Mesothelial cell of epicardium (in vitro differentiated cells): ENCODE results near the gene RCL1. TPM values are rescaled to one million over a fixed set of nuclear protein-coding genes. Genes with fewer than 3 reads are reported as not detected.
A peak's percentile ranks its signal among the peaks of the same experiment; 100 is the strongest.
"Not testable (repeated sequence)": the region's sequence is repeated elsewhere in the genome, so short reads cannot be mapped to it uniquely, and the experiment has no call there.

ENCODE experiments used
- DNase-seq, 2 experiments: peaks; one replicate each; pipeline ENCODE4 v3.0.0; 2021; ENCODE audit warnings: low spot score in 2 of 2; ENCODE audit not compliant: unreplicated experiment in 2 of 2
- H3K27ac Mint-ChIP-seq: 2 replicates; pipeline ENCODE4 v1.8.0; 2021; ENCODE audit warnings: mixed read lengths
- H3K27me3 Mint-ChIP-seq: 2 replicates; pipeline ENCODE4 v1.8.0; 2021; ENCODE audit warnings: low read depth, mixed read lengths
- H3K36me3 Mint-ChIP-seq: 2 replicates; pipeline ENCODE4 v1.8.0; 2021; ENCODE audit warnings: mixed read lengths
- H3K4me1 Mint-ChIP-seq: 2 replicates; pipeline ENCODE4 v1.8.0; 2021; ENCODE audit warnings: mixed read lengths
- H3K4me3 Mint-ChIP-seq: 2 replicates; pipeline ENCODE4 v1.8.0; 2021; ENCODE audit warnings: mild to moderate bottlenecking, moderate library complexity, mixed read lengths
- H3K9me3 Mint-ChIP-seq: 2 replicates; pipeline ENCODE4 v1.8.0; 2021; ENCODE audit warnings: mixed read lengths
- total RNA-seq: library from RNA; stranded (reverse); gene quantifications from 3 replicates; pipeline ENCODE4 v1.2.1, GENCODE V29; 2021
- TF ChIP-seq, protein P1 (sequence below): fragments of 200-600 bp; sonication (generic); IDR thresholded peaks from one replicate; pipeline ENCODE4 v1.5.0; 2021; ENCODE audit warnings: antibody characterized with exemption; ENCODE audit not compliant: unreplicated experiment

The RCL1 gene
- total RNA-seq, 1 donor from 2014 or later, result 21.2 TPM

DNA sequence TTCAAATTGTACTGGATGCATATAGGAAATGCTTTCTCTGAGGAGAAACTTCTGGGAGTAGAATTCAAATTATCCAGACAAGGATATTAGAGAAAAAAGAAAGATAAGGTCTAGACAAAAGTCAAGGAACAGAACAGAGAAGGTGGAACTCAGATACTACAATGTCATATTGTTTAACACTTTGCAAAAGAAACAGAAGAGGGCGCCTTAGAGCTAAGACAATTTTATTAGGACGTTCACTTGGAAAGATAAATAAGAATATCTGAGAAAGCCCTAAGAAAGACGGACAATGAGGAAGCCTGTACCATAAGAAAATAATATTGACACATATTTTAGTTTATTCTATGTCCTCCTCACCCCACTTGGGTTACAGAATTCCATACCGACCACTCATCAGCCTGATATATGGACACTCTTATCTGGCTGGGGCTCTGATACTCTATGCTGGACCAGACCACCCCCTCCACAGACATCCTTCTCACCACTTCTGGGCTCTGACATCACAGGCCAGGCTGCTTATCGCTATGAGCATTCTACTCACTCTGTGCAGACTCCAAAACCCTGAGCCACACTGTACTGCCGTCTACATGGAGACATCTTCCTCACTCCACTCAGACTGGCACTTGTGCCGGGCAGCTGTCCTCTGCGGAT, 42.6 kb upstream of the RCL1 start:
- Mint-ChIP-seq H3K36me3 (no peaks in the 10 kb centered on the region), H3K27ac (no peak overlapping the region), H3K9me3 (no peaks in the 10 kb centered on the region), H3K4me3 (no peak overlapping the region), H3K4me1 (peaks cover 1% of the 10 kb centered on the region), H3K27me3 (no peaks in the 10 kb centered on the region)
- TF ChIP-seq, protein P1, sequence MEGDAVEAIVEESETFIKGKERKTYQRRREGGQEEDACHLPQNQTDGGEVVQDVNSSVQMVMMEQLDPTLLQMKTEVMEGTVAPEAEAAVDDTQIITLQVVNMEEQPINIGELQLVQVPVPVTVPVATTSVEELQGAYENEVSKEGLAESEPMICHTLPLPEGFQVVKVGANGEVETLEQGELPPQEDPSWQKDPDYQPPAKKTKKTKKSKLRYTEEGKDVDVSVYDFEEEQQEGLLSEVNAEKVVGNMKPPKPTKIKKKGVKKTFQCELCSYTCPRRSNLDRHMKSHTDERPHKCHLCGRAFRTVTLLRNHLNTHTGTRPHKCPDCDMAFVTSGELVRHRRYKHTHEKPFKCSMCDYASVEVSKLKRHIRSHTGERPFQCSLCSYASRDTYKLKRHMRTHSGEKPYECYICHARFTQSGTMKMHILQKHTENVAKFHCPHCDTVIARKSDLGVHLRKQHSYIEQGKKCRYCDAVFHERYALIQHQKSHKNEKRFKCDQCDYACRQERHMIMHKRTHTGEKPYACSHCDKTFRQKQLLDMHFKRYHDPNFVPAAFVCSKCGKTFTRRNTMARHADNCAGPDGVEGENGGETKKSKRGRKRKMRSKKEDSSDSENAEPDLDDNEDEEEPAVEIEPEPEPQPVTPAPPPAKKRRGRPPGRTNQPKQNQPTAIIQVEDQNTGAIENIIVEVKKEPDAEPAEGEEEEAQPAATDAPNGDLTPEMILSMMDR, result peak; percentile 40
- DNase-seq, result no peak

DNA sequence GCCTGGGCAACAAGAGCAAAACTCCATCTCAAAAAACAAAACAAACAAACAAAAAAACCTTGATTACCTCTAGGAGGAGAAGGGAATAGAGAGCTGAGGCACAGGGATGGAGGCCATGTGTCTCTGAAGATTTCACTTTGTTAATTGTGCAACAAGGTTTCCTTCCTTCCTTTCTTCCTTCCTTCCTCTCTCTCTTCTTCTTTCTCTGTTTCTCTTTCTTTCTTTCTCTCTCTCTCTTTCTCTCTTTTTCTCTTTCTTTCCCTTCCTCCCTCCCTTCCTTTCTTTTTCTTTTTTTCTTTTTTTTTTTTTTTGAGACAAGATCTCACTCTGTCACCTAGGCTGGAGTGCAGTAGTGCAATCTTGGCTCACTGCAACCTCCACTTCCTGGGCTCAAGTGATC, 38.2 kb upstream of the RCL1 start:
- H3K9me3 Mint-ChIP-seq, H3K36me3 Mint-ChIP-seq, H3K4me1 Mint-ChIP-seq, H3K27me3 Mint-ChIP-seq, H3K4me3 Mint-ChIP-seq, H3K27ac Mint-ChIP-seq, DNase-seq: not testable (repeated sequence)

DNA sequence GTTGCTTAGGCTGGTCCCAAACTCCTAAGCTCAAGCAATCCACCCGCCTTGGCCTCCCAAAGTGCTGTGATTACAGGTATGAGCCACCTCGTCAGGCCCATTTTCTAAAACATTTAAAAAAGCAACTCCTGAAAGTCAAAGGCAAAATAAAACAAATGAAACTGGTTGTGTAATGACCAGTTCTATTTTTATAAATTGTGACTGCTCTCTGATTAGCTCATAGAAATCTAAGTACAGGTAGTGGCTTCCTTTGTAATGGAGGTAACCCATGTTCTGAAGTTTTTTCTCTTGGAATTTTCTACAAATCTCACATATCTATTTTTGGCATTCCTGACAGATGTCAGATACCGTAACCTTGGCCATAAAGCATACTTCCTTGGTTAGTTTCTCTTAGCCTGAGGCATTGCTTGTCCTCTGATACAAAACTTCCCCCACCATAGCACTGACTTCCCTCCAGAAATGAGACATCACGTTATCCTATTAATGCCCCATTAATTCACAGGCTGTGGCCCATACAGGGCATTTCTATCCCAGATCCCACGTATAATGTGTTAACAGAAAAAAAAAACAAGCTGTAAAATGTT, 37.6 kb upstream of the RCL1 start:
- H3K27ac Mint-ChIP-seq, result peak overlapping the region; percentile 23
- peaks cover 5% of the 10 kb centered on the region for H3K4me1 Mint-ChIP-seq
- no peak overlapping the region for H3K4me3 Mint-ChIP-seq

DNA sequence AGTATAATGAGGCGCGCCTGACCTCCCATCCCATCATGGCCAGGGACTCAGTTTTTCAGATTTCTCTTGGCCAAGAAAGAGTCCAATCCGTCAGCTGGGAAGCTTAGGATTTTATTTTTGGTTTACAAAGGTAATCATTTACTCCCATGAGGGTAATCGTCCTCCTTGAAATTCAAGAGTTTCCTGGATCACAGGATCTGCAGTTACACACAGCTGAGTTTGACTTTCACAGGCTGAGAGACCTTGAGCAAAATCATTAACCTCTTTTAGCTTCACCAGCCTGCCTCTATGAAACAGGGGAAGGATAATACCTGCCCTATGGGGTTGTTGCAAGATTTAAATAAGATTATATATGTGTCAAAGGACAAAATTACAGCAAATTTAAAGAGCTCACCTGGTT, 36.3 kb upstream of the RCL1 start:
- peaks cover 5% of the 10 kb centered on the region for H3K4me1 Mint-ChIP-seq
- TF ChIP-seq, protein P1, result no peak
- H3K27ac Mint-ChIP-seq, result no peak overlapping the region
- no peak for DNase-seq
- no peaks in the 10 kb centered on the region for H3K36me3 Mint-ChIP-seq
- H3K4me3 Mint-ChIP-seq, result no peak overlapping the region
- H3K9me3 Mint-ChIP-seq, result no peaks in the 10 kb centered on the region
- peaks cover 9% of the 10 kb centered on the region for H3K27me3 Mint-ChIP-seq

More for the DNA sequence above, 37.6 kb upstream of the RCL1 start:
- no peak for DNase-seq
- Mint-ChIP-seq H3K36me3 (no peaks in the 10 kb centered on the region), H3K27me3 (peaks cover 1% of the 10 kb centered on the region), H3K9me3 (no peaks in the 10 kb centered on the region)
- TF ChIP-seq, protein P1, result no peak

DNA sequence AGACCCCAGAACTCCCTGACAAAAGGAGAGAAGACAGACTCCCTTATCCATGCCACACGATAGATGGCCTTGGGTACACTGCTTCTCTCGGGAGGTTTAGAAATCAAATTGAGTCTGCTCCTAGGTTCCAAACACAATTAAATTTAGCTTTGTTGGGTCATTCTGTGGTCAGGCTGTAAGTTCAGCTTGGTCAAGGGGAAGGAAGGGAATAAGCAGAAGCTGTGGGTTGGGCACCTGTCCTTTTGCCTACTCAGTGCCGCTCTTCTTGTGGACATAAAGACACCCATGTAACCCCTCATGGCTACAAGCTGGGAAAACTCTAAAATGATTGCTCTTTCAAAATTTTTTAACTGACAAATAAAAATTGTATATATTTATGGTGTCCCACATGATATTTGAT, 32.6 kb upstream of the RCL1 start:
- no peak for DNase-seq
- H3K36me3 Mint-ChIP-seq, result no peaks in the 10 kb centered on the region
- no peaks in the 10 kb centered on the region for H3K9me3 Mint-ChIP-seq
- no peak overlapping the region for H3K27ac Mint-ChIP-seq
- H3K4me3 Mint-ChIP-seq, result no peak overlapping the region
- peaks cover 14% of the 10 kb centered on the region for H3K4me1 Mint-ChIP-seq
- TF ChIP-seq, protein P1, result no peak
- peaks cover 10% of the 10 kb centered on the region for H3K27me3 Mint-ChIP-seq

DNA sequence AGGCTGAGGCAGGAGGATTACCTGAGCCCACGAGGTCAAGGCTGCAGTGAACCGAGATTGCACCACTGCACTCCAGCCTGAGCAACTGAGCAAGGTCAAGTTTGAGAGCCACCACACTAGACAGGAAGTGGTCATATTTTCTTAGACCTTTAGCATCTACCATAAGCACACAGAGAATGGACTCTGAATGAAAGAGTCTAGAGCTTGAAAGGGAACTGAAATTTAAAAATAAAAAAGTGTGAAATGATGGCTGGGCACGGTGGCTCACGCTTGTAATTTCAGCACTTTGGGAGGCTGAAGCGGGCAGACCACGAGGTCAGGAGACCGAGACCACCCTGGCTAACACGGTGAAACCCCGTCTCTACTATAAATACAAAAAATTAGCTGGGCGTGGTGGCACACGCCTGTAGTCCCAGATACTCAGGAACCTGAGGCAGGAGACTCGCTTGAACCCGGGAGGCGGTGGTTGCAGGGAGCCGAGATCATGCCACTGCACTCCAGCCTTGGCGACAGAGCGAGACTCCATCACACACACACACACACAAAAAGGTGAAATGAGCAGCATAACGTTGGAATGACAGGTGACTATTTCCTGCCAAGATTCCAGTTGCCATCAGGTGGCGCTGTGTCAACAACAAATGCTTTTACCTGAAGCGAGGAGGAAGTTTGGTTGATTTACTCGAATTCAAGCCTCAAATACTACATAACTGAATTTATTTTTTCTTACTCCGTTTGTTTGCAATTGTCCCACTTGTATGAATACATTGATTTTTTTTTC, 30.4 kb upstream of the RCL1 start:
- peaks cover 10% of the 10 kb centered on the region for H3K4me1 Mint-ChIP-seq
- peak overlapping the region; percentile 5 for H3K27ac Mint-ChIP-seq
- H3K4me3 Mint-ChIP-seq, result peak overlapping the region; percentile 48
- TF ChIP-seq, protein P1, result peak; percentile 80
- H3K27me3 Mint-ChIP-seq, result peaks cover 10% of the 10 kb centered on the region
- H3K36me3 Mint-ChIP-seq, result no peaks in the 10 kb centered on the region
- peak; percentile 39 to 76 for DNase-seq
- no peaks in the 10 kb centered on the region for H3K9me3 Mint-ChIP-seq
